Epithelial cell of prostate (primary cell): ENCODE results near the gene OXSR1.
"Not testable (repeated sequence)": the region's sequence is repeated elsewhere in the genome, so short reads cannot be mapped to it uniquely, and the experiment has no call there.

Source experiments
- DNase-seq: peaks from one replicate; pipeline ENCODE4 v3.0.0-alpha.2; 2011; ENCODE audit warnings: low read depth, low spot score
- H3K27ac ChIP-seq: fragments of 450-650 bp; 2 replicates; pipeline ENCODE4 v1.5.1; 2017; ENCODE audit warnings: mild to moderate bottlenecking

The OXSR1 gene

GRCh38 chr3:38289286-38290217 lies 124.2 kb downstream of the OXSR1 start:
- not testable (repeated sequence) for H3K27ac ChIP-seq, DNase-seq

- not testable (repeated sequence) for H3K27ac ChIP-seq
- DNase-seq, result peak; percentile 8
These were observed 131.7 kb downstream of the OXSR1 start for GRCh38 chr3:38297053-38297452.

GRCh38 chr3:38297537-38297936 lies 132.2 kb downstream of the OXSR1 start:
- no peak overlapping the region for H3K27ac ChIP-seq
- no peak for DNase-seq

GRCh38 chr3:38297947-38298711 lies 132.8 kb downstream of the OXSR1 start:
- no peak overlapping the region for H3K27ac ChIP-seq
- DNase-seq, result no peak
